GM12878 (cell line): ENCODE results near the gene PRSS57. TPM values are rescaled to one million over a fixed set of nuclear protein-coding genes. Genes with fewer than 3 reads are reported as not detected.
A peak's percentile ranks its signal among the peaks of the same experiment; 100 is the strongest.

Experiments used
- BCLAF1 ChIP-seq: fragments of 450-650 bp; IDR thresholded peaks from 2 replicates; pipeline ENCODE4 v1.6.1; 2017; ENCODE audit warnings: antibody characterized with exemption, mild to moderate bottlenecking, moderate library complexity
- CBX3 ChIP-seq: fragments of 200-600 bp; sonication (generic); IDR thresholded peaks from 2 replicates; pipeline ENCODE4 v1.6.1; 2016; ENCODE audit warnings: low read depth, borderline replicate concordance
- CEBPB ChIP-seq, 2 experiments: fragments of 150-350 bp in 1 of 2; IDR thresholded peaks; 2 replicates each; pipeline ENCODE4 v1.6.1; 2012 to 2014; ENCODE audit warnings: low read depth in 2 of 2, low read length in 2 of 2, borderline replicate concordance in 1 of 2, inconsistent platforms in 1 of 2
- CREB1 ChIP-seq: IDR thresholded peaks from 2 replicates; pipeline ENCODE4 v1.6.1; 2012; ENCODE audit warnings: low read depth, mild to moderate bottlenecking, inconsistent platforms
- DPF2 ChIP-seq: fragments of 450-650 bp; IDR thresholded peaks from 2 replicates; pipeline ENCODE4 v1.6.1; 2017; ENCODE audit warnings: mild to moderate bottlenecking
- E2F4 ChIP-seq: IDR thresholded peaks from 2 replicates; pipeline ENCODE4 v1.6.1; 2012; ENCODE audit warnings: low read depth, low read length, improper control_type of control experiment
- EED ChIP-seq: sonication (generic); IDR thresholded peaks from 2 replicates; pipeline ENCODE4 v1.6.1; 2016; ENCODE audit warnings: antibody characterized with exemption, low read depth
- FOXM1 ChIP-seq: IDR thresholded peaks from 2 replicates; pipeline ENCODE4 v1.6.1; 2012; ENCODE audit warnings: low read depth, mild to moderate bottlenecking, inconsistent platforms, low read length, moderate library complexity
- GABPA ChIP-seq: IDR thresholded peaks from 2 replicates; pipeline ENCODE4 v1.6.1; 2014; ENCODE audit warnings: antibody characterized with exemption, low read depth, mild to moderate bottlenecking, inconsistent platforms
- GATAD2B ChIP-seq: fragments of 450-650 bp; conservative IDR thresholded peaks from 2 replicates; pipeline ENCODE4 v1.6.1; 2017; ENCODE audit warnings: low read depth, mild to moderate bottlenecking, moderate library complexity
- HDGF ChIP-seq: fragments of 450-650 bp; IDR thresholded peaks from 2 replicates; pipeline ENCODE4 v1.6.1; 2016; ENCODE audit warnings: antibody characterized with exemption
- HSF1 ChIP-seq: fragments of 150-350 bp; IDR thresholded peaks from 2 replicates; pipeline ENCODE4 v1.6.1; 2014; ENCODE audit warnings: mild to moderate bottlenecking, low read depth, low read length
- IKZF2 ChIP-seq, 2 experiments: fragments of 450-650 bp; IDR thresholded peaks; 2 replicates each; pipeline ENCODE4 v1.6.1; 2017; ENCODE audit warnings: mild to moderate bottlenecking in 2 of 2, moderate library complexity in 2 of 2
- LARP7 ChIP-seq: fragments of 450-650 bp; IDR thresholded peaks from 2 replicates; pipeline ENCODE4 v1.6.1; 2017; ENCODE audit warnings: mild to moderate bottlenecking
- PBX3 ChIP-seq: IDR thresholded peaks from 2 replicates; pipeline ENCODE4 v1.6.1; 2011; ENCODE audit warnings: mild to moderate bottlenecking, low read depth, low read length, moderate library complexity; ENCODE audit not compliant: insufficient replicate concordance
- SMC3 ChIP-seq: IDR thresholded peaks from 2 replicates; pipeline ENCODE4 v1.6.1; 2011; ENCODE audit warnings: low read length, improper control_type of control experiment, borderline replicate concordance
- SP1 ChIP-seq: IDR thresholded peaks from one replicate; pipeline ENCODE4 v1.6.1; 2011; ENCODE audit warnings: low read depth, low read length
- STAT1 ChIP-seq: fragments of 450-650 bp; conservative IDR thresholded peaks from 2 replicates; pipeline ENCODE4 v1.6.1; 2014; ENCODE audit warnings: antibody characterized with exemption, mild to moderate bottlenecking
- TAF1 ChIP-seq: IDR thresholded peaks from 2 replicates; pipeline ENCODE4 v1.6.1; 2011; ENCODE audit warnings: mild to moderate bottlenecking, low read depth, low read length, borderline replicate concordance
- ZBTB33 ChIP-seq: fragments of 450-650 bp; IDR thresholded peaks from 2 replicates; pipeline ENCODE4 v1.6.1; 2017; ENCODE audit warnings: mild to moderate bottlenecking
- ZZZ3 ChIP-seq: IDR thresholded peaks from 2 replicates; pipeline ENCODE4 v1.6.1; 2011; ENCODE audit warnings: low read depth; ENCODE audit not compliant: control insufficient read depth, insufficient read length
- polyA plus RNA-seq, 11 experiments: library from polyadenylated mRNA; depleted of rRNA in 4 of 11; unstranded in 6 of 11; stranded (reverse) in 5 of 11; fragments of >200 nt; fragmentation: Nextera tagmentation in 4 of 11; fragmentation: Illumina TruSeq in 1 of 11; extraction: Ambion mirVana in 4 of 11; extraction: Trizol in 1 of 11; gene quantifications; 1 replicate in 1 of 11; 2 replicates in 10 of 11; pipeline versions ENCODE4 v1.2.1 to v1.2.3, GENCODE V29; 2011 to 2016; ENCODE audit warnings: inconsistent platforms in 2 of 11, missing spikeins in 2 of 11, low read depth in 1 of 11
- total RNA-seq, 4 experiments: library from RNA; depleted of rRNA in 3 of 4; stranded (reverse); fragments of >200 nt in 3 of 4; fragmentation: Illumina TruSeq in 1 of 4; extraction: Trizol in 1 of 4; gene quantifications; 2 replicates each; pipeline versions ENCODE4 v1.2.1 to v1.2.3, GENCODE V29; 2013 to 2021

Gene PRSS57
- total and polyA plus RNA-seq, 10 of the 15 experiments (the other 5 are each of a cell fraction or from before 2014, with no cell fraction given), result not detected

- TF ChIP-seq HSF1, result no peak
- TF ChIP-seq CREB1, result no peak
- peak; percentile 83 for TF ChIP-seq EED
- peak; percentile 33 for TF ChIP-seq SP1
- TF ChIP-seq PBX3, result no peak
- TF ChIP-seq ZZZ3, result no peak
- TF ChIP-seq CBX3, result no peak
- TF ChIP-seq BCLAF1, result no peak
- no peak for TF ChIP-seq STAT1
- no peak for TF ChIP-seq CEBPB (IDR thresholded peaks at IDR 0.05; ENCODE audit: borderline replicate concordance in 1 of 2, low read depth in 2 of 2, low read length in 2 of 2)
- TF ChIP-seq SMC3, result no peak
- TF ChIP-seq HDGF, result no peak
- no peak for TF ChIP-seq GABPA
- TF ChIP-seq TAF1, result no peak
- no peak for TF ChIP-seq LARP7
- TF ChIP-seq GATAD2B, result peak; percentile 19; the same call in 1 of the 2 replicates
- peak; percentile 67; the same call in 1 of the 2 replicates for TF ChIP-seq FOXM1
- no peak for TF ChIP-seq ZBTB33
- no peak for TF ChIP-seq IKZF2 (IDR thresholded peaks at IDR 0.05)
- no peak for TF ChIP-seq E2F4
- TF ChIP-seq DPF2, result 0 out of 2 replicates have a peak, but pooled peaks have one; percentile 47
These were observed 20.7 kb downstream of the PRSS57 start (continued) for GRCh38 chr19:674282-675151.
